H1 (cell line): ENCODE results near the gene KIF1B.

Source experiments
- CTCF ChIP-seq, 3 experiments: IDR thresholded peaks; 1 replicate in 2 of 3; 2 replicates in 1 of 3; pipeline versions ENCODE4 v1.5.1 to v1.6.1; 2011; ENCODE audit warnings: low read length in 3 of 3, mild to moderate bottlenecking in 3 of 3, inconsistent platforms in 2 of 3, low read depth in 1 of 3, moderate library complexity in 1 of 3; ENCODE audit not compliant: insufficient read depth in 1 of 3; ENCODE audit errors: control extremely low read depth in 1 of 3
- POLR2A ChIP-seq, 2 experiments: IDR thresholded peaks; 1 replicate in 1 of 2; 2 replicates in 1 of 2; pipeline ENCODE4 v1.6.1; 2011; ENCODE audit warnings: low read depth in 2 of 2, low read length in 2 of 2, mild to moderate bottlenecking in 2 of 2; ENCODE audit errors: control extremely low read depth in 1 of 2

DNA sequence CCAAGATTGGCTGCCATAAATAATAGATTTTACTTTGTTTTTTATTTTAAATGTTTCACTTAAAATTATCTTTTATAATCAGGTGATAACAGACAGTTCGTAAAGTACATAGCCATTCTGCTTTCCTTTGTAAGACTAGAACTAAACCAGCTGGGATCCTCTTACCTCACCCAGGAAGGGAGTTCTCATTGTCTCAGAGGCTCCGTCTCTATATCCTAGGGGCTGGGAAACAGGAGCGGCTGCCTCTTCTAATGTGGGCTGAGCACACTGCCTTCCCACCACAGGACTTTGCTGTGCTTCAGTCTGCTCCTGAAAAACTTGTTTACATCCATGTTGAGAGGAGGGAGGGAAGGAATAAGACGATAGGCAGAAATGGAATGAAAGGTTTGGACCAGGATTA is 142.9 kb downstream of the KIF1B start:
- no peak for TF ChIP-seq CTCF (IDR thresholded peaks at IDR 0.05; ENCODE audit: control extremely low read depth in 1 of 3, insufficient read depth in 1 of 3, low read depth in 1 of 3, low read length in 3 of 3)
- no peak for TF ChIP-seq POLR2A (IDR thresholded peaks at IDR 0.05; ENCODE audit: control extremely low read depth in 1 of 2, low read depth in 2 of 2, low read length in 2 of 2)
